Ectodermal cell (in vitro differentiated cells): ENCODE measurements around the gene TEX11.
"Not testable (repeated sequence)": the region's sequence is repeated elsewhere in the genome, so short reads cannot be mapped to it uniquely, and the experiment has no call there.

Experiments used
- H3K27ac ChIP-seq: 2 replicates; pipeline ENCODE4 v1.7.0; 2013; ENCODE audit warnings: mild to moderate bottlenecking, low read depth, low read length; ENCODE audit not compliant: insufficient read depth, poor library complexity, severe bottlenecking
- H3K27me3 ChIP-seq: 2 replicates; pipeline ENCODE4 v1.7.0; 2013; ENCODE audit warnings: mild to moderate bottlenecking, low read length; ENCODE audit not compliant: insufficient read depth, control insufficient read depth, poor library complexity, severe bottlenecking
- H3K36me3 ChIP-seq: one replicate; pipeline ENCODE4 v1.7.0; 2013; ENCODE audit warnings: low read length; ENCODE audit not compliant: control insufficient read depth, insufficient read depth
- H3K4me1 ChIP-seq: one replicate; pipeline ENCODE4 v1.7.0; 2013; ENCODE audit warnings: low read length; ENCODE audit not compliant: control insufficient read depth, insufficient read depth
- H3K4me3 ChIP-seq: 2 replicates; pipeline ENCODE4 v1.7.0; 2013; ENCODE audit warnings: low read depth, low read length, control low read depth; ENCODE audit not compliant: insufficient read depth
- H3K9me3 ChIP-seq: 2 replicates; pipeline ENCODE4 v1.7.0; 2013; ENCODE audit warnings: mild to moderate bottlenecking, low read length, moderate library complexity; ENCODE audit not compliant: control insufficient read depth
- WGBS, 2 experiments: methylation state at CpG; one replicate each; pipeline ENCODE4 v1.1.7; 2013; ENCODE audit warnings: missing lambda C conversion rate in 2 of 2; 5-methylcytosine and 5-hydroxymethylcytosine counted together

The TEX11 gene

DNA sequence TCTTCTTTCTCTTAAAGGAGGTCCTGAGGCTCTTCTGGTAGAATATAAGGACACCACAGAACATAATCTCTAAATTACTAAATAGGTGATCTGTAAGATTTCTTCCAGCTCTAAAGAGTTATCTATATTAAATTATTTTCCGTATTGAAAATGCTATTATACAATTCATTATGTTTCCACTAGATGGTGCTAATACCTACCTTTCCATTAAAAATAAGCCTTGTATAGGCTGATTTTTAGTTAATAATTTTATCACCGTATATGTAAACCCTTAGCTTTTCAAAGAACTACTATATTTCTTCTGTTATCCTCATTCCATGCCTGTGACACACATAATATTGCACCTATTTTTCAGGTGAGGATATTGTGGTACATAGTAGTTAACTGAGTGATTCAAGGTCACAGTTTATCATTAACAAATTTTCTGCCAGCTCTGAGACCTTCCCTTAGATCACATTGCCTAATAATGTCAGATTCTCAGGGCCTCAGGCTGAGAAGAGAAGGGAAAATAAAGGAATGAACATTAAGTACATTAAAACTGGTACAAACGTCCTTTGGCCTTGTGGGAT is 138.8 kb downstream of the TEX11 start:
- H3K4me3 ChIP-seq, result no peak overlapping the region
- H3K4me1 ChIP-seq, result no peaks in the 10 kb centered on the region
- no peak overlapping the region for H3K27ac ChIP-seq
- H3K9me3 ChIP-seq, result no peaks in the 10 kb centered on the region
- no peaks in the 10 kb centered on the region for H3K27me3 ChIP-seq
- WGBS, 2 experiments, result no CpG with 5 or more reads among the region's 3 CpGs
- no peaks in the 10 kb centered on the region for H3K36me3 ChIP-seq

DNA sequence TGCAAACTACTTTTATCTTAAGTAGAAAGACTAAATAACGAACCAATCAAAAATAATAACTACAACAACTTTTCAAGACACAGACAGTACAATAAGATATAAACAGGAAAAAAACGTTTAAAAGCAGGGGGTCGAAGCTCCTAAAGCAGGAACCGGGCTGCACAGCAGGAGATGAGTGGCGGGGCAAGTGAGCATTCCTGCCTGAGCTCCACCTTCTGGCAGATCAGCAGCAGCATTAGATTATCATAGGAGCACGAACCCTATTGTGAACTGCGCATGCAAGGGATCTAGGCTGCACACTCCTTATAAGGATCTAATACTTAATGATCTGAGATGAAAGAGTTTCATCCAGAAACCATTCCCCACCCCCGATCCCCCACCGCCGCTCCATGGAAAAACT is 146.2 kb downstream of the TEX11 start:
- no peaks in the 10 kb centered on the region for H3K9me3 ChIP-seq
- no peaks in the 10 kb centered on the region for H3K4me1 ChIP-seq
- no peak overlapping the region for H3K4me3 ChIP-seq
- H3K27ac ChIP-seq, result no peak overlapping the region
- H3K36me3 ChIP-seq, result no peaks in the 10 kb centered on the region
- 54 to 55% methylated on average over 7 to 9 of the region's 10 CpGs for WGBS, 2 experiments
- H3K27me3 ChIP-seq, result no peaks in the 10 kb centered on the region

DNA sequence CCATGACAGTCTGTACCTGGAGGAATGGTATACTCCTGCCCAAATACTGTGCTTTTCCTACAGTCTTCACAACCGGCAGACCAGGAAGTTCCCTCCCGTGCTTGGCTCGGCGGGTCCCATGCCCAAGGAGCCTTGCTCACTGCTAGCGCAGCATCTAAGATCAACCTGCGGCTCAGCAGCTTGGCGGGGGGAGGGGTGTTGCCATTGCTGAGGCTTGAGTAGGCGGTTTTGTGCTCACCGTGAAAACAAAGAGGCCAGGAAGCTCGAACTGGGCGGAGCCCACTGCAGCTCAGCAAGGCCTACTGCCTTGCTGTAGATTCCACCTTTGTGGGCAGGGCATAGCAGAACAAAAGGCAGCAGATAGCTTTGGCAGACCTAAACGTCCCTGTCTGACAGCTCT is 152.7 kb downstream of the TEX11 start:
- Histone ChIP-seq H3K4me1 (no peaks in the 10 kb centered on the region), H3K4me3 (no peak overlapping the region), H3K9me3 (no peaks in the 10 kb centered on the region), H3K27ac (no peak overlapping the region), H3K27me3 (no peaks in the 10 kb centered on the region), H3K36me3 (no peaks in the 10 kb centered on the region)
- WGBS, 2 experiments, result 57 to 63% methylated on average over 12 of the region's 12 CpGs

DNA sequence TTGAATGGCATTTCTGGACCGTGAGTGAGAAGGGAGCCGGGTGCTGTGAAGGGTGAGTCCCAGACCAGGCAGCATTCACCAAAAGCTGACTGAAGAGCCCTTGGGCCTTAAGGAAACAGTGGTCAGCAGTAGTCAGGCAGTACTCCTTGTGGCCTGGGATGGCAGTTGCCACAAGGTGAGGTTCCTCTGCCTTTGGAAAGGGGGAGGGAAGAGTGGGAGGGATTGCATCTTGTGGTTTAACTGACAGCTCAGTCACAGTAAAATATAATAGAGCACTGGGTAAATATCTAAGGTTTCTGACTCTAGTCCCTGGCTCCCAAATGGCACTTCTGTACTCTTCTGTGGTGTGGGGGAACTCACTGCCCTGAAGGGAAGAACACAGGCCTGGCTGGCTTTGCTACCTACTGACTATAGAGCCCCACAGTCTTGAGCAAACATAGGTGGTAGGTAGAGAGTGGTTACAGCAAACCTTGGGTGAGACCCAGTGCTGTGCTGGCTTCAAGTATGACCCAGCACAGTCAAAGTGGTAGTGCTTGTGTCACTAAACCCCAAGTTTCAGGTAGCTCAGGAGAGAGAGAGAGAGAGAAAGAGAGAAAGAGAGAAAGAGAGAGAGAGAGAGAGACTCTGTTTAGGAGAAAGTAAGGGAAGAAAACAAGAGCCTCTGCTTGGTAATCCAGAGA is 154.2 kb downstream of the TEX11 start:
- Histone ChIP-seq H3K27ac (no peak overlapping the region), H3K4me3 (no peak overlapping the region), H3K4me1 (no peaks in the 10 kb centered on the region), H3K27me3 (no peaks in the 10 kb centered on the region), H3K36me3 (no peaks in the 10 kb centered on the region), H3K9me3 (no peaks in the 10 kb centered on the region)
- WGBS, 2 experiments, result 89% methylated on average over 2 of the region's 2 CpGs

DNA sequence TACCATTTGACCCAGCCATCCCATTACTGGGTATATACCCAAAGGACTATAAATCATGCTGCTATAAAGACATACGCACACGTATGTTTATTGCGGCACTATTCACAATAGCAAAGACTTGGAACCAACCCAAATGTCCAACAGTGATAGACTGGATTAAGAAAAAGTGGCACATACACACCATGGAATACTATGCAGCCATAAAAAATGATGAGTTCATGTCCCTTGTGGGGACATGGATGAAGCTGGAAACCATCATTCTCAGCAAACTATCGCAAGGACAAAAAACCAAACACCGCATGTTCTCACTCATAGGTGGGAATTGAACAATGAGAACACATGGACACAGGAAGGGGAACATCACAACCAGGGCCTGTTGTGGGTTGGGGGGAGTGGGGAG is 174.7 kb downstream of the TEX11 start:
- not testable (repeated sequence) for H3K27me3 ChIP-seq, H3K36me3 ChIP-seq, H3K4me3 ChIP-seq, H3K9me3 ChIP-seq, H3K27ac ChIP-seq, H3K4me1 ChIP-seq
- 94 to 96% methylated on average over 3 to 4 of the region's 5 CpGs for WGBS, 2 experiments

DNA sequence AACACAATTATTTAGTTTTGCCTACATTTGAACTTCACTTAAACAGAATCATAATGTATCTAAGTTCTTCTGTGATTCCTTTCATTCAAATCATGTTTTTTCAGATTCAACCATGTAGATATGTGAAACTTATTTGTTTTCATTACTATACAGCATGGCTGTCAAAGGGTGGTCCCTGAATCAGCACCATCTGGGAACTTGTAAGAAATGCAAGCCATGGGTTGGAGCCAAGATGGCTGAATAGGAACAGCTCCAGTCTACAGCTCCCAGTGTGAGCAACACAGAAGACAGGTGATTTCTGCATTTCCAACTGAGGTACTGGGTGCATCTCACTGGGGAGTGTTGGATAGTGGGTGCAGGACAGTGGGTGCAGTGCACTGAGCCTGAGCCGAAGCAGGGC is 180.6 kb downstream of the TEX11 start:
- H3K27ac ChIP-seq, H3K4me1 ChIP-seq, H3K36me3 ChIP-seq, H3K27me3 ChIP-seq, H3K9me3 ChIP-seq, H3K4me3 ChIP-seq: not testable (repeated sequence)
- 94 to 100% methylated on average over 1 of the region's 1 CpG for WGBS, 2 experiments

DNA sequence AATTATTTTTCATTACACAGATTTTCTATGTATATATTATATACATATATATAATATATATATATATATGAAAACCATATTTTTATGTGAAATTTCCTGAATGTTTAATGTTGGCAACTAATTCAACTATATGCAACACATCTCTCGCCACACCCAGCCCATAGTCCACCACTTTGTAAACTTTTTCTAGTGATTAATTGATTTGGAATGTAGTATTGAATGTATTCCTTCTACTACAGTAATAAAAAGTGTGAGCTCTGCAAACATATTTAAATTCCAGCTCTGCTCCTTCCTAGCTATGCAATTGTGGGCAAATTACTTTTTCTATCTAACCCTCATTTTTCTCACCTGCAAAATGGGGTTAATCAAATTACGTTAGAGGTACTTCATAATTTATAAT is 187.8 kb downstream of the TEX11 start:
- Histone ChIP-seq H3K4me3 (no peak overlapping the region), H3K4me1 (no peaks in the 10 kb centered on the region), H3K36me3 (no peaks in the 10 kb centered on the region), H3K9me3 (no peaks in the 10 kb centered on the region), H3K27ac (no peak overlapping the region), H3K27me3 (no peaks in the 10 kb centered on the region)
- no CpG with 5 or more reads among the region's 2 CpGs for WGBS, 2 experiments

DNA sequence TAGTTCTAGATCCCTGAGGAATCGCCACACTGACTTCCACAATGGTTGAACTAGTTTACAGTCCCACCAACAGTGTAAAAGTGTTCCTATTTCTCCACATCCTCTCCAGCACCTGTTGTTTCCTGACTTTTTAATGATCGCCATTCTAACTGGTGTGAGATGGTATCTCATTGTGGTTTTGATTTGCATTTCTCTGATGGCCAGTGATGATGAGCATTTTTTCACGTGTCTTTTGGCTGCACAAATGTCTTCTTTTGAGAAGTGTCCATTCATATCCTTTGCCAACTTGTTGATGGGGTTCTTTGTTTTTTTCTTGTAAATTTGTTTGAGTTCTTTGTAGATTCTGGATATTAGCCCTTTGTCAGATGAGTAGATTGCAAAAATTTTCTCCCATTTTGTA is 197.2 kb downstream of the TEX11 start:
- H3K4me3 ChIP-seq, H3K9me3 ChIP-seq, H3K27me3 ChIP-seq, H3K4me1 ChIP-seq, H3K36me3 ChIP-seq, H3K27ac ChIP-seq: not testable (repeated sequence)
- 80% methylated on average over 1 of the region's 3 CpGs; no CpG with 5 or more reads in 1 of the 2 experiments for WGBS, 2 experiments

DNA sequence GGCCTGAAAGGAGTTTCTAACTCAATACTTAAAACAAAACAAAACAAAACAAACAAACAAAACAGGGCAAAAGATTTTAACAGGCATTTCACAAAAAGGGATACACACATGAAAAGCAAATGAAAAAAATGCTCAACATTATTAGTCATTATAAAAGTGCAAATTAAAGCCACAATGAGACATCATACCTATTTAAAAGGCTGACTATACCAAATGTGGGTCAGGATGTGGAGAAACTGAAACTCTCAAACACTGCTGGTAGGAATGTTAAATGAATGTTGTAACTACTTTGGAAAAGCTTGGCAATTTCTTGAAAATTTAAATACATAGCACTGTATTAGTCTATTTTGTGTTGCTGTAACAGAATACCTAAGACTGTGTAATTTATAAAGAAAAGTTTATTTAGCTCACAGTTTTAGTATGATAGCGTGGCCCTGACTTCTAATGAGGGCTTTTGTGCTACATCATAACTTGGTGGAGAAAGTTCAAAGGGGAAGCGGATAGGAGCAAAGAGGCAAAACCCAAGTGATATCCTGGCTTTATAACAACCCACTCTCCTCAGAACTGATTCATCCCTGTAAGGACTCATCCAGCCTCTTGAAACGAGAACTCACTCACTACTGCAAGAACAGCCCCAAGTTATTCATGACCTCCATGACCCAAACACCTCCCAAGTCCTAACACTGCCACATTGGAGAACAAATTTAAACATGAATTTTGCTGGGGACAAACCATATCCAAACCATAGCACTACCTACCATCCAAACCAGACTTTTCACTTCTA is 214.0 kb downstream of the TEX11 start:
- 89 to 92% methylated on average over 3 of the region's 3 CpGs for WGBS, 2 experiments
- Histone ChIP-seq H3K4me3 (no peak overlapping the region), H3K9me3 (no peaks in the 10 kb centered on the region), H3K27me3 (no peaks in the 10 kb centered on the region), H3K27ac (no peak overlapping the region), H3K36me3 (no peaks in the 10 kb centered on the region), H3K4me1 (no peaks in the 10 kb centered on the region)

DNA sequence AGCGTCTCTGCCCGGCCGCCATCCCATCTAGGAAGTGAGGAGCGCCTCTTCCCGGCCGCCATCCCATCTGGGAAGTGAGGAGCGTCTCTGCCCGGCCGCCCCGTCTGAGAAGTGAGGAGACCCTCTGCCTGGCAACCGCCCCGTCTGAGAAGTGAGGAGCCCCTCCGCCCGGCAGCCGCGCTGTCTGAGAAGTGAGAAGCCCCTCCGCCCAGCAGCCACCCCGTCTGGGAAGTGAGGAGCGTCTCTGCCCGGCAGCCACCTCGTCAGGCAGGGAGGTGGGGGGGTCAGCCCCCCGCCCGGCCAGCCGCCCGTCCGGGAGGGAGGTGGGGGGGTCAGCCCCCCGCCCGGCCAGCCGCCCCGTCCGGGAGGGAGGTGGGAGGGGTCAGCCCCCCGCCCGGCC is 229.1 kb downstream of the TEX11 start:
- H3K9me3 ChIP-seq, H3K4me3 ChIP-seq, H3K36me3 ChIP-seq, H3K4me1 ChIP-seq, H3K27ac ChIP-seq, H3K27me3 ChIP-seq: not testable (repeated sequence)
- WGBS, 2 experiments, result 97 to 98% methylated on average over 22 to 26 of the region's 33 CpGs
